ENCODE results near the gene CAD. TPM values are rescaled to one million over a fixed set of nuclear protein-coding genes. Genes with fewer than 3 reads are reported as not detected.

Gene CAD
- total and polyA plus RNA-seq, 2 donors (not counting 1 experiment from before 2014, with no cell fraction given): 11.9 to 32.0 TPM

- no peak overlapping the region for H3K4me2 ChIP-seq (ENCODE audit: extremely low read depth, insufficient read depth, low read length)
- no peaks in the 10 kb centered on the region for H3K27me3 ChIP-seq (ENCODE audit: control insufficient read depth, insufficient read depth, low read length)
- no peak overlapping the region for H3K4me3 ChIP-seq (replicated peaks in 1 of 4; ENCODE audit: control extremely low read depth in 1 of 4, insufficient read depth in 1 of 4, low read depth in 3 of 4, low read length in 4 of 4)
- H4K20me1 ChIP-seq (ENCODE audit: control insufficient read depth, extremely low read depth, insufficient read depth, low read length): no peaks in the 10 kb centered on the region
- H3K9ac ChIP-seq (ENCODE audit: insufficient read depth, low read length): no peak overlapping the region
- no peak overlapping the region for H3K27ac ChIP-seq (ENCODE audit: insufficient read depth, low read length)
- no peaks in the 10 kb centered on the region for H3K4me1 ChIP-seq (ENCODE audit: control insufficient read depth, extremely low read depth, insufficient read depth, low read length)
- no peak overlapping the region for H2AFZ ChIP-seq (ENCODE audit: low read length)
- peaks cover 17% of the 10 kb centered on the region for H3K36me3 ChIP-seq (ENCODE audit: control insufficient read depth, insufficient read depth, low read length)
- no peaks in the 10 kb centered on the region for H3K79me2 ChIP-seq (ENCODE audit: control insufficient read depth, insufficient read depth, low read length)
- TF ChIP-seq EZH2 (IDR thresholded peaks at IDR 0.05; ENCODE audit: low read length, missing control alignments): no peak
- TF ChIP-seq, protein P1, sequence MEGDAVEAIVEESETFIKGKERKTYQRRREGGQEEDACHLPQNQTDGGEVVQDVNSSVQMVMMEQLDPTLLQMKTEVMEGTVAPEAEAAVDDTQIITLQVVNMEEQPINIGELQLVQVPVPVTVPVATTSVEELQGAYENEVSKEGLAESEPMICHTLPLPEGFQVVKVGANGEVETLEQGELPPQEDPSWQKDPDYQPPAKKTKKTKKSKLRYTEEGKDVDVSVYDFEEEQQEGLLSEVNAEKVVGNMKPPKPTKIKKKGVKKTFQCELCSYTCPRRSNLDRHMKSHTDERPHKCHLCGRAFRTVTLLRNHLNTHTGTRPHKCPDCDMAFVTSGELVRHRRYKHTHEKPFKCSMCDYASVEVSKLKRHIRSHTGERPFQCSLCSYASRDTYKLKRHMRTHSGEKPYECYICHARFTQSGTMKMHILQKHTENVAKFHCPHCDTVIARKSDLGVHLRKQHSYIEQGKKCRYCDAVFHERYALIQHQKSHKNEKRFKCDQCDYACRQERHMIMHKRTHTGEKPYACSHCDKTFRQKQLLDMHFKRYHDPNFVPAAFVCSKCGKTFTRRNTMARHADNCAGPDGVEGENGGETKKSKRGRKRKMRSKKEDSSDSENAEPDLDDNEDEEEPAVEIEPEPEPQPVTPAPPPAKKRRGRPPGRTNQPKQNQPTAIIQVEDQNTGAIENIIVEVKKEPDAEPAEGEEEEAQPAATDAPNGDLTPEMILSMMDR (conservative IDR thresholded peaks at IDR 0.05 in 1 of 2, IDR thresholded peaks at IDR 0.05 in 1 of 2; ENCODE audit: low read depth in 1 of 2, low read length in 2 of 2): no peak
- DNase-seq (ENCODE audit: low read depth in 2 of 2): no peak
- H3K9me3 ChIP-seq (ENCODE audit: control insufficient read depth, insufficient read depth, low read depth, low read length): no peaks in the 10 kb centered on the region
Measured at GRCh38 chr2:27203741-27204140, 13.4 kb upstream of the CAD start.

DNA sequence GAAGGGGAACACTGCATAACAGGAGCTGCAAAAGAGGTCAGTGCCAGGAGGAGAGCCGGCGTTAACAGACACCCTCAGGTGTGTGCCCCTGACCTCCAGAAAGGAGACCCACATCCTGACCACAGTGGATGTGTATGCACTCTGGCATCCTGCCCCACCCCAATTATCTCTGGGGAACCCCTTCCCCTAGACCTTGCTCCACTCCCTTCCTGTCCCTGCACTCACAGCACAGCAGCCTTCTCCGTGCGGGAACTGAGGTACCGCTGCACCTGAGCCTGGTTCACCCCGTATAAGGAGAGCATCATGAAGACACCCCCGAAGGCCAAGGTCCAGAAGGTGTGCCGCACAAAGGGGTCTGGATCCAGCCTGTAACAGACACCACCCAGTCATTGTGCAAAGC is 12.6 kb upstream of the CAD start:
- Histone ChIP-seq H3K27ac (ENCODE audit: insufficient read depth, low read length) (no peak overlapping the region), H3K79me2 (ENCODE audit: control insufficient read depth, insufficient read depth, low read length) (no peaks in the 10 kb centered on the region), H2AFZ (ENCODE audit: low read length) (no peak overlapping the region), H4K20me1 (ENCODE audit: control insufficient read depth, extremely low read depth, insufficient read depth, low read length) (no peaks in the 10 kb centered on the region), H3K9me3 (ENCODE audit: control insufficient read depth, insufficient read depth, low read depth, low read length) (no peaks in the 10 kb centered on the region), H3K4me1 (ENCODE audit: control insufficient read depth, extremely low read depth, insufficient read depth, low read length) (no peaks in the 10 kb centered on the region), H3K9ac (ENCODE audit: insufficient read depth, low read length) (no peak overlapping the region), H3K4me2 (ENCODE audit: extremely low read depth, insufficient read depth, low read length) (no peak overlapping the region), H3K27me3 (ENCODE audit: control insufficient read depth, insufficient read depth, low read length) (no peaks in the 10 kb centered on the region), H3K36me3 (ENCODE audit: control insufficient read depth, insufficient read depth, low read length) (peaks cover 17% of the 10 kb centered on the region), H3K4me3 (replicated peaks in 1 of 4; ENCODE audit: control extremely low read depth in 1 of 4, insufficient read depth in 1 of 4, low read depth in 3 of 4, low read length in 4 of 4) (no peak overlapping the region)
- DNase-seq (ENCODE audit: low read depth in 2 of 2): no peak
- TF ChIP-seq, protein P1 (conservative IDR thresholded peaks at IDR 0.05 in 1 of 2, IDR thresholded peaks at IDR 0.05 in 1 of 2; ENCODE audit: low read depth in 1 of 2, low read length in 2 of 2): no peak

GRCh38 chr2:27205206-27205605 is 12.0 kb upstream of the CAD start:
- no peak overlapping the region for H2AFZ ChIP-seq (ENCODE audit: low read length)
- peaks cover 16% of the 10 kb centered on the region for H3K36me3 ChIP-seq (ENCODE audit: control insufficient read depth, insufficient read depth, low read length)
- no peak for DNase-seq (ENCODE audit: low read depth in 2 of 2)
- TF ChIP-seq, protein P1 (conservative IDR thresholded peaks at IDR 0.05 in 1 of 2, IDR thresholded peaks at IDR 0.05 in 1 of 2; ENCODE audit: low read depth in 1 of 2, low read length in 2 of 2): no peak
- TF ChIP-seq EZH2 (IDR thresholded peaks at IDR 0.05; ENCODE audit: low read length, missing control alignments): no peak
- no peak overlapping the region for H3K4me3 ChIP-seq (replicated peaks in 1 of 4; ENCODE audit: control extremely low read depth in 1 of 4, insufficient read depth in 1 of 4, low read depth in 3 of 4, low read length in 4 of 4)
- H3K27ac ChIP-seq (ENCODE audit: insufficient read depth, low read length): no peak overlapping the region
- H3K79me2 ChIP-seq (ENCODE audit: control insufficient read depth, insufficient read depth, low read length): no peaks in the 10 kb centered on the region
- H3K27me3 ChIP-seq (ENCODE audit: control insufficient read depth, insufficient read depth, low read length): no peaks in the 10 kb centered on the region
- H3K4me1 ChIP-seq (ENCODE audit: control insufficient read depth, extremely low read depth, insufficient read depth, low read length): no peaks in the 10 kb centered on the region
- no peaks in the 10 kb centered on the region for H3K9me3 ChIP-seq (ENCODE audit: control insufficient read depth, insufficient read depth, low read depth, low read length)
- no peak overlapping the region for H3K9ac ChIP-seq (ENCODE audit: insufficient read depth, low read length)
- H4K20me1 ChIP-seq (ENCODE audit: control insufficient read depth, extremely low read depth, insufficient read depth, low read length): no peaks in the 10 kb centered on the region
- no peak overlapping the region for H3K4me2 ChIP-seq (ENCODE audit: extremely low read depth, insufficient read depth, low read length)
